Measurements from ENCODE around the gene GCLM. TPM values are rescaled to one million over a fixed set of nuclear protein-coding genes. Genes with fewer than 3 reads are reported as not detected.
"Not testable (repeated sequence)": the region's sequence is repeated elsewhere in the genome, so short reads cannot be mapped to it uniquely, and the experiment has no call there.

GCLM gene, protein sequence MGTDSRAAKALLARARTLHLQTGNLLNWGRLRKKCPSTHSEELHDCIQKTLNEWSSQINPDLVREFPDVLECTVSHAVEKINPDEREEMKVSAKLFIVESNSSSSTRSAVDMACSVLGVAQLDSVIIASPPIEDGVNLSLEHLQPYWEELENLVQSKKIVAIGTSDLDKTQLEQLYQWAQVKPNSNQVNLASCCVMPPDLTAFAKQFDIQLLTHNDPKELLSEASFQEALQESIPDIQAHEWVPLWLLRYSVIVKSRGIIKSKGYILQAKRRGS
- total RNA-seq = 8.4 TPM

DNA sequence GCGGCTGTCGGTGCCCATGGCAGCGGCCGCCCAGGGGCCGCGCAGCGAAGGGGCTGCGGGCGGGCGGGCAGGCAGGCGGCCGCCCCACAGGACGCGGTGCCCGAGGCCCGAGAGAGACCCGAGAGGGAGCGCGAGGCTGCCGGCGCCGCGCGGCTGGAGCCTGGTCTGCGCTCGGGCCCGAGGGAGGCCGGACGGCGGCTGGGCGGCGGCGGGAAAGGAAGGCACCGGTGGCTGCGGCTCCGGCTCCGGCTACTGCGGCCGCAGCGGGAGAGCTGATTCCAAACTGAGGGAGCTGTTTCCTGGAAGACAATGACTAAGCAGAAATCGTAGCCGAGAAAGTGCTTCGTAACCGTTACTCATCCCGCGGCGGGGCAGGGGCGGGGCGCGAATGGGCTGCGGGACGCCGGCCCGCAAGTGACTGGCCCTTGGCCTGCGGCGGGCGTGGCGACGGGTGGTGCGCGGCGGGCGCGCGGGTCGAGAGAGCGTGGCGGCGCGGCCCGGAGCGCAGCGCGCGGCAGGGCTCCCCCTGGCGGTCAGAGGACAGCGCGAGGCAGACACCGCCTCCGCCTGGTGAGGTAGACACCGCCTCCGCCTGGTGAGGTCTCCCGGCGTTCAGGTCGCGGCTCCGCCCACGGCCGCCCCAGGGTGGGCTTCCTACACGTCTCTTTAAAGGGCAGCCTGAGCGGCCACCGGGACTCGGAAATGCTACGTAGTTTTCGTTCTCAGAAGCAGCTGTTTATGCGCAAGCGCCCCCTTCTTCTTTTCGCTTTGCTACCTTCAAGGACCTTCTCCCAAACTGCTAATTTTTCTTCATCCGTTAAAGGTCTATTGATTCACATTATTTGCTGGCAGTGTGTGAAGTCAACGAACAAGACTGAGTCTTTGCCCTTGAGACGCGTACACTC, at the start of gene GCLM:
TSS of gene GCLM (minus strand) at position 285 of the 905 bp plus-strand sequence. CDS start at position 18, 267 bp downstream.
- DNase-seq = peak; percentile 85

DNA sequence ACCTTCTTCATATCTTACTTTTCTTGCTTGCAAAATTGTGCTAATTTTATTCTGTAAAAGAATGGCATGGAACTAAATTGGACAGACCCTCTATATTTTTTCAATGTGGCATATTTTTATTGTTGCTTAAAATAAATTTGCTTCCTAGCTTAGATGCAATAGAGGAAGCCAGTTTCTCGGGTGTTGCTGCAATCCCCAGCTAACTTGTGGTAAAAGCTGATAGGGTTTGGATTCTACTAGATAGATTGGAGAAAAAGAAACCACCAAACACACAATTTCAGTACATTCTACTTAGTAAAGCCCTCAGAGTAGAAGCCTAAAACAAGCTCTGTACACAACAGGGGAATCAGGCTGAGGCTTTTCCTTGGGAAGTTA, 49.5 kb upstream of the GCLM start:
- DNase-seq = no peak

DNA sequence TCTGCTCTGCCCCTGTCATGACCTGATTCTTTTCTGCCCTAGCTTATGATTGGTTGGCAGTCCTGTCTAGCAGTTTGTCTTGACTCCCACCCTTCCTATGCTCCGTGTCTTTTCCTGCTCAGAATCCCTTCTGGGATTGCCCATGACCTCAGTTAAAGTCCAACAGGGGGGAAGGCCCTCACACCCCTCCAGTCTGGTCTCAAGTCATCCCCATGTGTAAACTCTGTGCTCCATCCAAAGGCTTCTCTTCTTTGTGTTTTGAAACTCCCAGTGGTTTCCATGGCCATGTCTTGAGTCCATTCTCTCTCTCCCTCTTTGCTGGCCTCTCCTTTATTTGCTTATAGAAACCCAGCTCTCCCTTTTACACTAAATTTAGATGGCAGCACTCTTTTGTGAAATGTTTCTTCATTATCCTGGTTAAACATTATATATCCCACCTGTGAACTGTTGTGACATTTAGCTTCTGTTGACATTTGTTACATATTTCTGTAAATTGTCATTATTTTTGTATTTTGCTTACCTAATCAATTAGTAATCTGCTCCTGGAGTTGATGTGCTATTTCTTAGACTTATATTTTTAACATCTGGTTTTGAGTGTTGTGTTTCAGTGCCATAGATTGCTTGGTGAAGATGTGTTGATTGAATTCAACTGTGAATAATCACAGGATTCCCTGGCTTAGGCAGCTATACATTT, 48.9 kb upstream of the GCLM start:
- no peak for DNase-seq

DNA sequence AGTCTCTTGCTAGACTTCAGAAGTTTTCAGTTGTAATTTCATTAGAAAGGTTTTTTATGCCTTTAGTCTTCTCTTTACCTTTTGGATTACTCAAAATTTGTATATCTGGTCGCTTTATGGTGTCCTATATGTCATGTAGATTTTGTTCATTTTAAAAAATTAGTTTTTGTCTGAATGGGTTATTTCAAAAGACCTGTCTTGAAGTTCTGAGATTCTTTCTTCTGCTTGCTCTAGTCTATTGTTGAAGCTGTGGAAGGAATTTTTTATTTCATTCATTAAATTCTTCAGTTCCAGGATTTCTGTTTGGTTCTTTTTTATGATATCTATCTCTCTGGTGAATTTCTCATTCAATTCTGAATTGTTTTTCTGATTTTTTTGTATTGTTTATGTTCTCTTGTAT, 46.5 kb upstream of the GCLM start:
- DNase-seq = no peak

DNA sequence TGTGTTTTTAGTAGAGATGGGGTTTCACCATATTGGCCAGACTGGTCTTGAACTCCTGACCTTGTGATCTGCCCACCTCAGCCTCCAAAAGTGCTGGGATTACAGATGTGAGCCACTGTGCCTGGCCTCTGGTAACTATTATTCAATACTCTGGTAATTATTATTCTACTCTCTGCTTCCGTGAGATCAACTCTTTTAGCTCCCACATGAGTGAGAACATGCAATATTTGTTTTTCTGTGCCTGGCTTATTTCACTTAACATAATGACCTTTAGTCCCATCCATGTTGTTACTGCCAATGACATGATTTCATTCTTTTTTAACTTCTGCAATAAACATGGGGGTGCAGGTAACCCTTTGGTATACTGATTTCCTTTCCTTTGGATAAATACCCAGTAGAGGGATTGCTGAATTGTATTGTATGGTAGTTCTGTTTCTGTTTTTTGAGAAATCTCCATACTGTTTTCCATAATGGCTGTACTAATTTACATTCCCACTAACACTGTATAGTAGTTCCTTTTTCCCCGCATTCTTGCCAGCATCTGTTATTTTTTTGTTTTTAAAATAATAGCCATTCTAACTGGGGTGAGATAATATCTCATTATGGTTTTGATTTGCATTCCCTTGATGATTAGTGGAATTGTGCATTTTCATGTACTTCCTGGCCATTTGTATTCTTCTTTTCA, 37.9 kb upstream of the GCLM start:
- not testable (repeated sequence) for DNase-seq

DNA sequence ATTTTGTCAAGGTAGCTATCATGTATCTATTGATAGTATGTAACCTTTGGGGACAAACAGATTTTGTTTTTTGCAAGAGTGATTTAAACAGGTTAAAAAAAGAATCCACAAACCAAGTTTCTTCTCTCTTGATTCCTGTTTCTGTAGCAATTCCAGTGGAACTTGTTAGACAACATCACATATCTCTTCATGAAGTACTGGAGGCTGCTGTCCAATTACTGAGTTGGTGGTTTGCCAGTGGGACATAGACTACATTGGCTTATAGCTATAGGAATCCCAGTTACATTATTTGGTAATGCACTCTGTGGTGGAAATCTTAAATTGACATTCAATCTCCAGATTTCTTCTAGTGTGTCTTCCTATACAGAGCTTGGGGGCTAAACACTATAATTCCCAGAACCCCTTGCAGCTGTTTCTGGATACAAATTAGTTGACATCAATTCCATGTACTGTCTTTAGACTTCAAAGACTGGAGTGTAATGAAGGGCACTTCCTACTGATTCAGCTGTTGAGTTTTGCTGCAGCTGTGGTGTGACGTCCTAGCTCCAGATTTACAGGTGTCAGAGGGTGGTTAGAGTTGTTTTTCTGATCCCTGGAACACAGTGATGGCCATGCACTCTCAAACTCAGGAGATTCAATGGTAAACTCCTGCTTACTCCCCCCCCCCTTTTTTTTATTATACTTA, 29.4 kb upstream of the GCLM start:
- DNase-seq = peak; percentile 1

DNA sequence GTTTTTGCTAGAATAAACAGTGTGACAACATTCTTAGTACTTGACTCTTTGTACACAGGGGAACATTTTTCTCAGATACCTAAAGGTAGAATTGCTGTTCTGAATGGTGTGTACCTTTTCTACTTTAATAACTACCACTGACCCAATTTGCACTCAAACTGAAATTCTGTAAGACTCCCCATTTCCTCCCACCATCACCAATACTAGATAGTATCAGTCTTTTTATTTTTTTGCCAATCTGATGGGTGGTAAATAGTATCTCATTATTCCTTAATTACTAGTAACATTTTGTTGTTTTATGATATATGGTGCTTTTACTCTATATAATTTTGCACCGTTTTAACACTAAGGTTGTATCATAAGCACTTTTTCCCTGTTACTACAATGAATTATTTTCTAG, 28.8 kb upstream of the GCLM start:
- no peak for DNase-seq

DNA sequence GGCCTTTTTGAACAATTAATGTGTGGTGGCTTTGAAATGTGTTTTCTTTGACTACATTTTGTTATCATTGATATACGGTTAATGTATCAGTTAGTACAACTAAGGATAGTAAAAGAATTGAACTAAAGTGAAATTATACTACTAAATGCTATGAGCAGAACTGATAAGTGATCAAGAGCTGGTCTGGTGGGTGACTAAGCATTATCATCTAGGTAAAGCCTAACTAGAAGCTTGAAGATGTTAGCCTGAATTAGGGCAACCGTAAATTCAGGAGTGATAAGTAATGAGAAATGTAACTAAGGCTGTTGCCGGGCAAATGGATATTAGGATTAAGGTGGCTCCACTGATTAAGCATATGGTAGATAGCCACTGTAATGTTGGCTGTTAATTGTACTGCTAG, 16.0 kb upstream of the GCLM start:
- no peak for DNase-seq

DNA sequence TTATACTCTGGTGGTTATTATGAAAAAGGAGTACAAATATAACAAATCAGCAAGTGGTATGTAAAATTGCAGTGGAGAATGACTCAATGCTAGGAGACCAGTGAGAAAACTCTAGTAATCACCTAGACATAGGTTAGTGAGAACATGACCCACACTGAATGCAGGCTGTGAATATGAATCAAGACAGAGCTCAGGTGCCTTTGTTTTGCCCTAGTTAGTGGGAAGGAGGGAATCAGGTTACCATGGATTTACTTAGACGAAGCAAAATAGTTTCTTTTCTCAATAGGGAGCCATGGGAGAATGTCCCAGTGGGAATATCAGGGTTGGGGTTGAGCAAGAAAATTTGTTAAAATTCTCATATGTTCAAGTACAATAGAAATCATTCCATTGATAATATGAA, 10.6 kb upstream of the GCLM start:
- DNase-seq = no peak

DNA sequence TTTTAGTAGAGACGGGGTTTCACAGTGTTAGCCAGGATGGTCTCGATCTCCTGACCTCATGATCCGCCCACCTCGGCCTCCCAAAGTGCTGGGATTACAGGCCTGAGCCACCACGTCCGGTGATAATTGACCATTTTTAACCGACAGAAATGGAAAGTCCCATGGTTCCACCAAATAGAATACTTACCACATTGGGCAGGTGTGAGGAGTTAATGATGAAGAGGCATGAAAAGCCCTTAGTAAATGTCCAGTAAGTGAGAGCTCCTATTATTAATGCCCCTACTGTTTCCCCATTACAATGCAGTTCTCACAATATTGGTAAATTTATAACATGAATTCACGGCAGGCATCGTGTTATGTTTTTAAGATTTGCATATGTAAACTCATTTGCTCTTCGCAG, 8.1 kb upstream of the GCLM start:
- DNase-seq = no peak

DNA sequence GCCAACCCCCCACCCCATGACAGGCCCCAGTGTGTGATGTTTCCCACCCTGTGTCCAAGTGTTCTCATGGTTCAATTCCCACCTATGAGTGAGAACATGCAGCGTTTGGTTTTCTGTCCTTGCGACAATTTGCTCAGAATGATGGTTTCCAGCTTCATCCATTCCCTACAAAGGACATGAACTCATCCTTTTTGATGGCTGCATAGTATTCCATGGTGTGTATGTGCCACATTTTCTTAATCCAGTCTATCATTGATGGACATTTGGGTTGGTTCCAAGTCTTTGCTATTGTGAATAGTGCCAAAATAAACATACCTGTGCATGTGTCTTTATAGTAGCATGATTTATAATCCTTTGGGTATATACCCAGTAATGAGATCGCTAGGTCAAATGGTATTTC, 1.6 kb upstream of the GCLM start:
- not testable (repeated sequence) for DNase-seq

DNA sequence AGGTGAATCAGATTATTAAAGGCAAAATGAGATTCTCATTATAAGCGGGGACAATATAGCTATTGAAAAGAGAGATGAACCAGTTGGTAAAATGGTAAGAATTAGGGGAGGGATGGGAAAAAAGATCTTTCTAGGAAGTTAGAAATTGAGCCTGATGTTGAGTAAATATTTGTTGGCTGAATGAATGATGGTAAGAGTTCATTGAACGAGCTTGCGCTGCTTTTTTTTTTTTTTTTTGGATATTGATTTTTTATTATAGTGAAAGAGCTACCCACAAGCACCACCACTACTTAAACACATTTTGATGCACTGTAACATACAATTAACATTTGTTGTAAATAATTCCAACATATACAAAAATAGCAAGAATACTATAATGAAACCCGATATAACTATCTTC, 1.1 kb upstream of the GCLM start:
- no peak for DNase-seq

DNA sequence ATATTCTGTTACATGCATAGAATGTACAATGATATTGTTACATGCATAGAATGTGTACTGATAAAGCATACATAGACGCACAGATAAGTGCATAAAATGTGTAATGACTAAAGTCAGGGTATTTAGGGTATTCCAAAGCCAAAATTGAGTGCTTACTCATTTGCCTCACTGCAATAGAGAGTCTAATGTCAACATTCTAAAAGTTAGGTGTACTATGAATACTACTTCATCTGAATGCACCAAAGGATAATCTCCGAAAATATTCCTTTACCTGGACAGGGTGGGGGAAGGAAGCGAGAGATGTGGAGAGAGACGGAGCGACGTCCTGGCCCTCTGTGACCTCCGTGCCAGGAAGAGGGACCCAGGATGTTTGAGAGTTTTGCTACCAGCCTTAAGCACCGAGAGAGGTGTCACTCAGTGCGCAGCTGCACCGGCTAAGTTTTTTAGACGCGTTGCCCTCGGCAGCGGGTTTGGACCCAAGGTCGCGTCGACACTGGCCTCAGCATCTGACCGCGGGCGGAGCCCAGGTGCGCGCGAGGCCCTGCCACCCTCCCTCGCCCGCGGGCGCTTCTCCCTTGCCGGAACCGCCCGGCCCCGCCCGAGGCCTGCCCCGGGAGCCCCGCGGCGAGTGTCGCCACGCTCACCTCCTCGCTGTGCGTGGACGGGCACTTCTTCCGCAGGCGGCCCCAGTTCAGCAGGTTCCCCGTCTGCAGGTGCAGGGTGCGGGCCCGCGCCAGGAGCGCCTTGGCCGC, 660 bp downstream of the GCLM start:
- no peak for DNase-seq

DNA sequence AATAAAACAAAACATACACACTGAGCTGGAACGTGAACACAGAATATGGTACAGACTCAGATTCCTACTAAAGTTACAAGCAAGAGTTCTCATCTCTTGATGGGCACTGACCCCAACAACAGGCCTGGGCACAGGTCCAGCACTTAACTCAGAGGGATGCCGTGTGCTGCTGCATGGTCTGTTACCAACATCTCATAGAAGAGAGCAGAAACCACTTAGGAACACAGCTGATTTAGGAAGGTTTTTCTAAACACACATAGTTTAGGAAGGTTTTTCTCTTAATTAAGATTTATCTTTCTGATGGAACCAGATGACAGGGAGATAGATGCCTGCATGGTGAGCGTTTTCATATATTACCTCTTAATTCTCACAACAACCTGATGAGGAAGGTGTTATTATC, 1.5 kb downstream of the GCLM start:
- no peak for DNase-seq

DNA sequence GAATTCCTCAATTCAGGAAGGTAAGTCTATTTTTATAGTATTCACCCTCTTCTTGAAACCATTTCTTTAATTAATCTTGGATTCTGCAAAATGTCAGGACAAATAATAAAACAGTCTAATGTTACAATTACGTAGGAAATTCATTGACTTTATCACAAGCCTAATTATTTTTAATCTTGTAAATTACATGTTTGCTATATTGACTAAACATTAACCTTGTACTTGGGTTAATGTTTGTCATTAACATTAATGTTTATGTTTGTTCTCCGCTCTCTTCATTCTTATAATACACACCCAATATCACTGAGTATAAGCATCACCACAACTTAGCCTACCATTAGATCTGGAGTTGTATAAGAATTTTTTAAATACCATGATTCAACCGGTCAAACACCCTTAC, 2.8 kb downstream of the GCLM start:
- DNase-seq = no peak

DNA sequence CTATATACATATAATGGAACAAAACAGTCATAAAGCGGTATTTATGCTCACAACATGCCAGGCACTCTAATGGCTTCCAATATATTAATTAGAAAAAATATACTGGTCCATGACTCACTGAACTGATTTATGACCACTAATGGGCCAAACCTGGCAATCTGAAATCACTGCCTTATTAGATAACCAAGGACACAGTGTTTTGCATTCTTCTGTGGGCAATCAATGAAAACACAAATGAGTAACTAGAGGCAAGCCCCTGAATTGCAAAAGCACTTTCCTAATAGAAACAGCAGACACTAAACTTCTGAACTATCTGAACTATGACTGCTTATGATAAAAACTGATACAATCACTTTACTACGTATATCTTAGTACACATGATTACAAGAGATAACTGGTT, 3.5 kb downstream of the GCLM start:
- DNase-seq = no peak

DNA sequence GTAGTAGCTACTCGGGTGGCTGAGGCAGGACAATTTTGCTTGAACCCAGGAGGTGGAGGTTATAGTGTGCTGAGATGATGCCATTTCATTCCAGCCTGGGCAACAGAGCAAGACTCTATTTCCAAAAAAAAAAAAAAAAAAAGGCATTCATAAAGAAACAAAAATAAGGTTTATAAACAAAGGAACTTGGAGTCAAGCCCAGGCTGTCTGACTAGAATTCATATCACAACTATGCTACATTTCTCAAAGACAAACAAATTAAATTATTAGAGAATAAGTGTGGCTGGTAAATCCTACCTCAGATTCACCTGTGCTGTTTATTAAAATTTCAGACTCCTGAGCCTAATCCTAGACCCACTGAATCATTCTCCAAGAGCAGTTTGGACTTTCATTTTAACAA, 4.2 kb downstream of the GCLM start:
- no peak for DNase-seq

DNA sequence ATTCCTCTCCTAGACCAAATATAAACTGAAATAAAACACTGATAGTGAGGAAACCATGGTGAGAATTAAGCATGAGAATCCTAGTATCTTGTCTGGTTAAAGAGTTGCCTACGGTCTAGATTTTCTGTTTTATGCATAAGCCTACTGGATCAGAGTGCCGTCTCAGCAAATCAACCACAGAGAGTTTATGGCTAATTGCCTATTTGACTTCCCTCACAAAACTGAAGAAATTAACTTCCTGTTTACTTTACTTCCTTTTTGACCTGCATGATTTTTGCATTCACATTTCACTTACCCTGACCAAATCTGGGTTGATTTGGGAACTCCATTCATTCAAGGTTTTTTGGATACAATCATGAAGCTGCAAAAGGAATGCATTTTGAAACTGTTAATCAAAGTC, 5.0 kb downstream of the GCLM start:
- DNase-seq = no peak

DNA sequence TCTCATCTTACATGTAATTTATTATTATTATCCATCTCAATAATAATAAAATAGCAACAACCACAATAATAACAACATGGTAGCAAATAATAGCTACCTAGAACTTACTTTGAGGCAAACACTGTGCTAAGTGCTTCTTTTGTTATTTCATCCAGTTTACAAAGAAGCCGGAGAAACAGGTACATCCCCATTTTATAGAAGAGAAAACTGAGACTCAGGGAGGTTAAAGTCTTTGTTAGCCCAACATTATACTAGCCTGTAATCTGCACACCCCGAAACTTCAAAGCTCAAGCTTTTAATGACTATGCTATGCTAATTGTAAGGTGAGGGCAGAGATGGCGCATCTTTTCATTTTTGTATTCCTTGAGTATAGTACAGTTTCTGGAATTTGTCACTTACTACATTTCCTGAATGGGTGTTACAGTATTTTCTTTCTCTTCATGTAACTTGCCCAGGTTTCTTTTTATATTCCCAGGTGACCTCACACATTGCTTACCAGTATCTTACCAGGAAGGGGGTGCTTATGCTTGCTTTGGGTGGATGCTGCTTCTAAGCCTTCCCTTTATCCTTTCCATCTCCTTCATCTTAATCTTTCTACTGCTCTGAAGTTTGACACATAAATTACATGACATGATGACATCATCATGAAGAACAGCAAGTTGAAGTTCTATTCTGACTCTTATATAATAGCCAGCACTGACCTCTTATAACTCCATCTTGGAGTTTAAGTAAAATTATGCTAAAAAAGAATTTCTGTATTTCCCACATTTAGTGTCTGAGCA, 8.3 kb downstream of the GCLM start:
- DNase-seq = no peak

DNA sequence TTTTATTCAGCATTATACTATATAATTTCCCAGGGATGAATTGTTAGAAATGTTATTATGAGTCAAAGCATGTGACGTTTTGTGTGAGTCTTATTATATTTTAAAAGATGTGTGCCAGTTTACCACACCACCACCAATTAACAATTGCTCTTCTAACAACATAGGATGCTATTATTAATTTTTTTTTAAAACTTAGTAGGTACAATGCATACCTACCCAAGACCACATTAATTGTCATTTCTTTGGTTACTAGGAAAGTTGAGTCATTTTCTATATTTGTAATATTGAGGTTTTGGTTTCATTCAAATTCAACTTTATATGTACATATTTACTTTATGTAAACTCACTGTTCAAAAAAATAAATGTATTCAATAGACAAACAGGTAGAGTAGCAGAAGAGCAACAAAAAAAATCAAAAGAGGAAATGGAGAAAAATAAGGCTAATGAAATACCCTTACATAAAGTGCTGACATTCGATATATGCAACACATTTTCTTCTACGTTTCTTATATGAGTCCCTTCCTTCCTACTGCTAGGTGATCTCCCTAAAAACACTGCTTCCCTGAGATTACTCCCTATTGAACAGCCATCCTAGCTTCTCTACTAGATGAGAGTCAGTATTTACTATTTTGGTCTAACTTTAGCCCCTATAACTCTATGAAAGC, 9.6 kb downstream of the GCLM start:
- DNase-seq = no peak
